ENCODE measurements around the gene TMEM201. TPM values are rescaled to one million over a fixed set of nuclear protein-coding genes. Genes with fewer than 3 reads are reported as not detected.

Gene TMEM201
- total RNA-seq, 1 donor from 2014 or later = 35.1 TPM

GRCh38 chr1:9592510-9593075 is 3.9 kb downstream of the TMEM201 start:
- H3K27ac Mint-ChIP-seq (ENCODE audit: unreplicated experiment) = peak overlapping the region; percentile 48
- H3K27me3 Mint-ChIP-seq (ENCODE audit: unreplicated experiment) = peaks cover 12% of the 10 kb centered on the region
- H3K36me3 Mint-ChIP-seq (ENCODE audit: unreplicated experiment) = no peaks in the 10 kb centered on the region
- TF ChIP-seq, protein P1, sequence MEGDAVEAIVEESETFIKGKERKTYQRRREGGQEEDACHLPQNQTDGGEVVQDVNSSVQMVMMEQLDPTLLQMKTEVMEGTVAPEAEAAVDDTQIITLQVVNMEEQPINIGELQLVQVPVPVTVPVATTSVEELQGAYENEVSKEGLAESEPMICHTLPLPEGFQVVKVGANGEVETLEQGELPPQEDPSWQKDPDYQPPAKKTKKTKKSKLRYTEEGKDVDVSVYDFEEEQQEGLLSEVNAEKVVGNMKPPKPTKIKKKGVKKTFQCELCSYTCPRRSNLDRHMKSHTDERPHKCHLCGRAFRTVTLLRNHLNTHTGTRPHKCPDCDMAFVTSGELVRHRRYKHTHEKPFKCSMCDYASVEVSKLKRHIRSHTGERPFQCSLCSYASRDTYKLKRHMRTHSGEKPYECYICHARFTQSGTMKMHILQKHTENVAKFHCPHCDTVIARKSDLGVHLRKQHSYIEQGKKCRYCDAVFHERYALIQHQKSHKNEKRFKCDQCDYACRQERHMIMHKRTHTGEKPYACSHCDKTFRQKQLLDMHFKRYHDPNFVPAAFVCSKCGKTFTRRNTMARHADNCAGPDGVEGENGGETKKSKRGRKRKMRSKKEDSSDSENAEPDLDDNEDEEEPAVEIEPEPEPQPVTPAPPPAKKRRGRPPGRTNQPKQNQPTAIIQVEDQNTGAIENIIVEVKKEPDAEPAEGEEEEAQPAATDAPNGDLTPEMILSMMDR (IDR thresholded peaks at IDR 0.05; ENCODE audit: partially characterized antibody, unreplicated experiment) = no peak
- DNase-seq = peak; percentile 3
- H3K4me1 Mint-ChIP-seq (ENCODE audit: low read depth, unreplicated experiment) = peaks cover 33% of the 10 kb centered on the region
- H3K9me3 Mint-ChIP-seq (ENCODE audit: unreplicated experiment) = peaks cover 13% of the 10 kb centered on the region
- H3K4me3 Mint-ChIP-seq (ENCODE audit: unreplicated experiment) = no peak overlapping the region

DNA sequence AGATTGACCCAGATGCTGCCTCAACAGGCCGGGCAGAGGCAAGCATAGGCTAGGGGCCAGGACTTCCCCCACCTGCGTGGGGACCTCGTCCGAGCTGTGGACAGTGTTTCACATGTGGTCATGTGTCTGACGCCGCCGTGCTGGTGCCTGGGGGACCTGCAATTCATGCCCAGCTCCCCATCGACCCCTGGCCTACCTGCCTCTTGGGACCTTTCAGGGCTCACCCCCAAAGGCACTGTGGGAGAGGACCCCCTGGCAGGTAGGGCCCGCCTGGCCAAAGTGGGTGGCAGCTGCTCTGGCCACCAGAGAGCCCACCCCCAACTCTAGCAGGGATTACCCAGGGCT is 4.4 kb downstream of the TMEM201 start:
- TF ChIP-seq, protein P1 (IDR thresholded peaks at IDR 0.05; ENCODE audit: partially characterized antibody, unreplicated experiment) = no peak
- Mint-ChIP-seq H3K9me3 (ENCODE audit: unreplicated experiment) (peaks cover 11% of the 10 kb centered on the region), H3K4me3 (ENCODE audit: unreplicated experiment) (peak overlapping the region; percentile 25), H3K36me3 (ENCODE audit: unreplicated experiment) (no peaks in the 10 kb centered on the region), H3K27ac (ENCODE audit: unreplicated experiment) (peak overlapping the region; percentile 48), H3K4me1 (ENCODE audit: low read depth, unreplicated experiment) (peaks cover 32% of the 10 kb centered on the region), H3K27me3 (ENCODE audit: unreplicated experiment) (peaks cover 11% of the 10 kb centered on the region)
- no peak for DNase-seq

GRCh38 chr1:9593492-9594465 is 5.1 kb downstream of the TMEM201 start:
- Mint-ChIP-seq H3K36me3 (ENCODE audit: unreplicated experiment) (no peaks in the 10 kb centered on the region), H3K27ac (ENCODE audit: unreplicated experiment) (peak overlapping the region; percentile 48), H3K4me3 (ENCODE audit: unreplicated experiment) (peak overlapping the region; percentile 25), H3K27me3 (ENCODE audit: unreplicated experiment) (peaks cover 9% of the 10 kb centered on the region), H3K4me1 (ENCODE audit: low read depth, unreplicated experiment) (peaks cover 30% of the 10 kb centered on the region), H3K9me3 (ENCODE audit: unreplicated experiment) (peaks cover 9% of the 10 kb centered on the region)
- peak; percentile 86 for DNase-seq
- TF ChIP-seq, protein P1 (IDR thresholded peaks at IDR 0.05; ENCODE audit: partially characterized antibody, unreplicated experiment) = no peak

DNA sequence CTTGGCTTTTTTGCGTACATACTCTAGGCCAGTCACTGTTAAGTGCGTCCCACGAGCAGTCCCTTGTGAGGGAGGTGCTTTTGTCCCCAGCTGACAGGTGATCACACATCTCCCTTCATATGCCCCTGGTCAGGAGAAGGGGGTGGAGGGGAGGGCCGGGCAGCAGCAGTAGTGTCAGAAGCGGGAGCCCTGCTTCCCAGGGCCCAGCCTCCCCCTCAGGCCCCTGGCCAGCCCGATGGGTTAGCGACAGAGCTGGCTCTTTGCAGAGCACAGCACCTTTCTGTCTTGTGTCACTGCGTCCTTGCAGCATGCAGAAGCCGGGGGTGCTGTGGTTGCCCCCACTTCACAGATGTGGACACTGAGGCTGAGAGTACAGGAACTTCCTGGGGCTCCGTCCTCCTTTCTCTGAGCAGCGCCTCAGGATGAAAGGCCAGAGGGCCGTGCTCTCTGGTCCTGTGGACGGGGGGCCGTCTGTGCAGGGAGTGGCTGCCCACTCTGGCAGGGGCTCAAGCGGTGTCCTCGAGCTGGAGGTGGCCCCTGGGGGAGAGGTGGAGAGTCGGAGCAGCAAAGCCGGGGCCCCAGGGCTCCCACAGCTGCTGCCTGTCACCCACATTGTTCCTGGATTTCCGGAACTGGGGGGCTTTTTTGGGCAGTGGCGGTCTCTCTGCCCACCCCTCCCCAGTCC is 5.9 kb downstream of the TMEM201 start:
- H3K4me3 Mint-ChIP-seq (ENCODE audit: unreplicated experiment) = no peak overlapping the region
- peaks cover 30% of the 10 kb centered on the region for H3K4me1 Mint-ChIP-seq (ENCODE audit: low read depth, unreplicated experiment)
- TF ChIP-seq, protein P1 (IDR thresholded peaks at IDR 0.05; ENCODE audit: partially characterized antibody, unreplicated experiment) = no peak
- H3K27me3 Mint-ChIP-seq (ENCODE audit: unreplicated experiment) = peaks cover 9% of the 10 kb centered on the region
- no peaks in the 10 kb centered on the region for H3K36me3 Mint-ChIP-seq (ENCODE audit: unreplicated experiment)
- peaks cover 9% of the 10 kb centered on the region for H3K9me3 Mint-ChIP-seq (ENCODE audit: unreplicated experiment)
- H3K27ac Mint-ChIP-seq (ENCODE audit: unreplicated experiment) = no peak overlapping the region
- no peak for DNase-seq
